GM21447 (cell line): ENCODE results near the gene THAP11.
"Not testable (repeated sequence)": the region's sequence is repeated elsewhere in the genome, so short reads cannot be mapped to it uniquely, and the experiment has no call there.

Source experiments
- ATAC-seq: cut with Tn5 transposase; IDR thresholded peaks from one replicate; pipeline ENCODE4 v1.9.1; 2021; ENCODE audit not compliant: unreplicated experiment

The THAP11 gene

GRCh38 chr16:67834242-67834614 is 7.9 kb upstream of the THAP11 start:
- ATAC-seq: no peak

GRCh38 chr16:67837190-67837589 is 4.9 kb upstream of the THAP11 start:
- ATAC-seq: not testable (repeated sequence)

GRCh38 chr16:67837811-67838210 is 4.3 kb upstream of the THAP11 start:
- no peak for ATAC-seq

- no peak for ATAC-seq
Measured at GRCh38 chr16:67841198-67841815, 813 bp upstream of the THAP11 start.

- peak; percentile 5 for ATAC-seq
Measured at GRCh38 chr16:67842509-67843342, 606 bp downstream of the THAP11 start.

GRCh38 chr16:67843343-67843765 is 1.2 kb downstream of the THAP11 start:
- no peak for ATAC-seq

- ATAC-seq: no peak
Measured at GRCh38 chr16:67844497-67844896, 2.4 kb downstream of the THAP11 start.

- ATAC-seq: no peak
Measured at GRCh38 chr16:67845291-67846062, 3.4 kb downstream of the THAP11 start.

- ATAC-seq: no peak
Measured at GRCh38 chr16:67846063-67846319, 3.9 kb downstream of the THAP11 start.

GRCh38 chr16:67846320-67847063 is 4.4 kb downstream of the THAP11 start, which contains the start of gene NUTF2:
Gene NUTF2 (plus strand): TSS chr16:67846933. CDS start chr16:67865131, 18,198 bp downstream.
- peak; percentile 60 for ATAC-seq

GRCh38 chr16:67847064-67847861 is 5.1 kb downstream of the THAP11 start, which contains the start of gene CENPT:
Gene CENPT (minus strand): TSS chr16:67847693. CDS start chr16:67833859, 13,834 bp downstream.
- peak; percentile 33 for ATAC-seq

GRCh38 chr16:67848118-67848517 is 6.0 kb downstream of the THAP11 start:
- no peak for ATAC-seq

GRCh38 chr16:67853670-67854069 is 11.6 kb downstream of the THAP11 start:
- ATAC-seq: no peak

GRCh38 chr16:67855789-67856188 is 13.7 kb downstream of the THAP11 start:
- ATAC-seq: no peak

GRCh38 chr16:67856927-67857546 is 14.9 kb downstream of the THAP11 start:
- ATAC-seq: no peak

- no peak for ATAC-seq
Measured at GRCh38 chr16:67857547-67858233, 15.6 kb downstream of the THAP11 start.

GRCh38 chr16:67858500-67858899 is 16.4 kb downstream of the THAP11 start:
- ATAC-seq: no peak

- ATAC-seq: no peak
Measured at GRCh38 chr16:67860589-67861398, 18.7 kb downstream of the THAP11 start.
